H1 (cell line): ENCODE data around the gene ACSF3. TPM values are rescaled to one million over a fixed set of nuclear protein-coding genes. Genes with fewer than 3 reads are reported as not detected.

Source experiments
- CBX5 ChIP-seq: fragments of 300-800, 300-1000 bp; sonication (generic); IDR thresholded peaks from 2 replicates; pipeline ENCODE4 v1.7.1; 2016; ENCODE audit warnings: antibody characterized with exemption, low read length, low read depth
- FOSL1 ChIP-seq: IDR thresholded peaks from 2 replicates; pipeline ENCODE4 v1.6.1; 2011; ENCODE audit warnings: mild to moderate bottlenecking, low read depth, low read length, moderate library complexity; ENCODE audit not compliant: insufficient read depth
- HDAC2 ChIP-seq, 2 experiments: fragments of 300-600 bp in 1 of 2; sonication (generic) in 1 of 2; IDR thresholded peaks; 2 replicates each; pipeline ENCODE4 v1.6.1; 2011 to 2012; ENCODE audit warnings: low read depth in 2 of 2, low read length in 2 of 2, mild to moderate bottlenecking in 2 of 2, moderate library complexity in 2 of 2, borderline replicate concordance in 1 of 2, inconsistent platforms in 1 of 2
- SIX5 ChIP-seq: IDR thresholded peaks from 2 replicates; pipeline ENCODE4 v1.6.1; 2011; ENCODE audit warnings: mild to moderate bottlenecking, low read depth, low read length
- SUZ12 ChIP-seq: fragments of 200-600 bp; sonication (generic); IDR thresholded peaks from 2 replicates; pipeline ENCODE4 v1.6.1; 2012; ENCODE audit warnings: mild to moderate bottlenecking, inconsistent platforms, low read length, moderate library complexity, mixed read lengths
- TBP ChIP-seq: IDR thresholded peaks from 2 replicates; pipeline ENCODE4 v1.6.1; 2011; ENCODE audit warnings: low read depth, low read length, improper control_type of control experiment
- YY1 ChIP-seq: IDR thresholded peaks from 2 replicates; pipeline ENCODE4 v1.6.1; 2011; ENCODE audit warnings: low read depth, mild to moderate bottlenecking, low read length
- ZNF274 ChIP-seq: IDR thresholded peaks from 2 replicates; pipeline ENCODE4 v1.7.0; 2012; ENCODE audit warnings: low read length, borderline replicate concordance; ENCODE audit errors: extremely low read depth
- polyA plus RNA-seq, 7 experiments: library from polyadenylated mRNA; depleted of rRNA in 3 of 7; stranded (reverse) in 5 of 7; unstranded in 2 of 7; fragments of >200 nt in 5 of 7; fragments of 200-250 nt in 2 of 7; gene quantifications; 1 replicate in 5 of 7; 2 replicates in 1 of 7; 4 replicates in 1 of 7; pipeline versions ENCODE4 v1.2.1 to v1.2.3, GENCODE V29; 2011 to 2013; ENCODE audit warnings: missing spikeins in 2 of 7, mixed read lengths in 2 of 7
- total RNA-seq: library from RNA; stranded (reverse); fragmentation: NEBNext Ultra II Directional; extraction: Animal tissue kit (Norgen Biotek cat#: 25700); gene quantifications from 2 replicates; pipeline ENCODE4 v1.2.1, GENCODE V29; 2021
- TF ChIP-seq, protein P1 (sequence below): fragments of 300-600 bp; sonication (generic); IDR thresholded peaks from 2 replicates; pipeline ENCODE4 v1.7.1; 2012; ENCODE audit warnings: low read length, moderate library complexity, mild to moderate bottlenecking, inconsistent platforms; ENCODE audit not compliant: insufficient replicate concordance

The ACSF3 gene
- total and polyA plus RNA-seq, 2 of the 8 experiments (the other 6 are each of a cell fraction or from before 2014, with no cell fraction given) = 15.6 to 22.9 TPM

DNA sequence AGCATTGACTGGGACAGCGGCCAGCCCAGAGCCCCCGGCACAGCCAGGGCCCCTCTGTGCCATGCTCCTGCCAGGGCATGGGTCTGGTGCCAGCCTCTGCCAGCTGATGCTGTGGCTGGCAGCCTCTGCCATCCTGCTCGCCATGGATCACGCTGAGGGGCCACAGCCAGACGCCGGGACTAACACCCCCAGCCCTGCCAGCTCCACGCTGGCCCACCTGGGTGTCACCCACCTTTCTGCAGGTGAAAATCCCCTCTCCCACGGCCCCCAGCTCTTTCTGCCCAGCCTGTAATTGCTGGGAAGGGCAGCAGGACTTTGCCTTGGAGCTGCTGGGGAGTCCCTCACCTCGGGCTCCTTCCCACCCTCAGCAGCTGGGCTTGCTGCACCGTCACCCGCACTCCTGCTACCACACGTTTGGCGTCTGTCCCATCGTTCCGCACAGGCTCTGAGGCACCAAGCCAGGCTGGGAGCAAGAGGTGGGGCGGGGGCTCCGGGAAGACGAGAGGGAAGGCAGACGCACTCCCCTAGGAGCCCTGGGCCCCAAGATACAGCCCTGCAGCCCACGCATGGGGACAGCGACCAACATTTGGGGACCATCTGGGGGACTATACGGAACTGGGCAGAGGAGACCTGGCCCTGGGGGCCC lies 42.0 kb upstream of the ACSF3 start (continued):
- TF ChIP-seq, protein P1, sequence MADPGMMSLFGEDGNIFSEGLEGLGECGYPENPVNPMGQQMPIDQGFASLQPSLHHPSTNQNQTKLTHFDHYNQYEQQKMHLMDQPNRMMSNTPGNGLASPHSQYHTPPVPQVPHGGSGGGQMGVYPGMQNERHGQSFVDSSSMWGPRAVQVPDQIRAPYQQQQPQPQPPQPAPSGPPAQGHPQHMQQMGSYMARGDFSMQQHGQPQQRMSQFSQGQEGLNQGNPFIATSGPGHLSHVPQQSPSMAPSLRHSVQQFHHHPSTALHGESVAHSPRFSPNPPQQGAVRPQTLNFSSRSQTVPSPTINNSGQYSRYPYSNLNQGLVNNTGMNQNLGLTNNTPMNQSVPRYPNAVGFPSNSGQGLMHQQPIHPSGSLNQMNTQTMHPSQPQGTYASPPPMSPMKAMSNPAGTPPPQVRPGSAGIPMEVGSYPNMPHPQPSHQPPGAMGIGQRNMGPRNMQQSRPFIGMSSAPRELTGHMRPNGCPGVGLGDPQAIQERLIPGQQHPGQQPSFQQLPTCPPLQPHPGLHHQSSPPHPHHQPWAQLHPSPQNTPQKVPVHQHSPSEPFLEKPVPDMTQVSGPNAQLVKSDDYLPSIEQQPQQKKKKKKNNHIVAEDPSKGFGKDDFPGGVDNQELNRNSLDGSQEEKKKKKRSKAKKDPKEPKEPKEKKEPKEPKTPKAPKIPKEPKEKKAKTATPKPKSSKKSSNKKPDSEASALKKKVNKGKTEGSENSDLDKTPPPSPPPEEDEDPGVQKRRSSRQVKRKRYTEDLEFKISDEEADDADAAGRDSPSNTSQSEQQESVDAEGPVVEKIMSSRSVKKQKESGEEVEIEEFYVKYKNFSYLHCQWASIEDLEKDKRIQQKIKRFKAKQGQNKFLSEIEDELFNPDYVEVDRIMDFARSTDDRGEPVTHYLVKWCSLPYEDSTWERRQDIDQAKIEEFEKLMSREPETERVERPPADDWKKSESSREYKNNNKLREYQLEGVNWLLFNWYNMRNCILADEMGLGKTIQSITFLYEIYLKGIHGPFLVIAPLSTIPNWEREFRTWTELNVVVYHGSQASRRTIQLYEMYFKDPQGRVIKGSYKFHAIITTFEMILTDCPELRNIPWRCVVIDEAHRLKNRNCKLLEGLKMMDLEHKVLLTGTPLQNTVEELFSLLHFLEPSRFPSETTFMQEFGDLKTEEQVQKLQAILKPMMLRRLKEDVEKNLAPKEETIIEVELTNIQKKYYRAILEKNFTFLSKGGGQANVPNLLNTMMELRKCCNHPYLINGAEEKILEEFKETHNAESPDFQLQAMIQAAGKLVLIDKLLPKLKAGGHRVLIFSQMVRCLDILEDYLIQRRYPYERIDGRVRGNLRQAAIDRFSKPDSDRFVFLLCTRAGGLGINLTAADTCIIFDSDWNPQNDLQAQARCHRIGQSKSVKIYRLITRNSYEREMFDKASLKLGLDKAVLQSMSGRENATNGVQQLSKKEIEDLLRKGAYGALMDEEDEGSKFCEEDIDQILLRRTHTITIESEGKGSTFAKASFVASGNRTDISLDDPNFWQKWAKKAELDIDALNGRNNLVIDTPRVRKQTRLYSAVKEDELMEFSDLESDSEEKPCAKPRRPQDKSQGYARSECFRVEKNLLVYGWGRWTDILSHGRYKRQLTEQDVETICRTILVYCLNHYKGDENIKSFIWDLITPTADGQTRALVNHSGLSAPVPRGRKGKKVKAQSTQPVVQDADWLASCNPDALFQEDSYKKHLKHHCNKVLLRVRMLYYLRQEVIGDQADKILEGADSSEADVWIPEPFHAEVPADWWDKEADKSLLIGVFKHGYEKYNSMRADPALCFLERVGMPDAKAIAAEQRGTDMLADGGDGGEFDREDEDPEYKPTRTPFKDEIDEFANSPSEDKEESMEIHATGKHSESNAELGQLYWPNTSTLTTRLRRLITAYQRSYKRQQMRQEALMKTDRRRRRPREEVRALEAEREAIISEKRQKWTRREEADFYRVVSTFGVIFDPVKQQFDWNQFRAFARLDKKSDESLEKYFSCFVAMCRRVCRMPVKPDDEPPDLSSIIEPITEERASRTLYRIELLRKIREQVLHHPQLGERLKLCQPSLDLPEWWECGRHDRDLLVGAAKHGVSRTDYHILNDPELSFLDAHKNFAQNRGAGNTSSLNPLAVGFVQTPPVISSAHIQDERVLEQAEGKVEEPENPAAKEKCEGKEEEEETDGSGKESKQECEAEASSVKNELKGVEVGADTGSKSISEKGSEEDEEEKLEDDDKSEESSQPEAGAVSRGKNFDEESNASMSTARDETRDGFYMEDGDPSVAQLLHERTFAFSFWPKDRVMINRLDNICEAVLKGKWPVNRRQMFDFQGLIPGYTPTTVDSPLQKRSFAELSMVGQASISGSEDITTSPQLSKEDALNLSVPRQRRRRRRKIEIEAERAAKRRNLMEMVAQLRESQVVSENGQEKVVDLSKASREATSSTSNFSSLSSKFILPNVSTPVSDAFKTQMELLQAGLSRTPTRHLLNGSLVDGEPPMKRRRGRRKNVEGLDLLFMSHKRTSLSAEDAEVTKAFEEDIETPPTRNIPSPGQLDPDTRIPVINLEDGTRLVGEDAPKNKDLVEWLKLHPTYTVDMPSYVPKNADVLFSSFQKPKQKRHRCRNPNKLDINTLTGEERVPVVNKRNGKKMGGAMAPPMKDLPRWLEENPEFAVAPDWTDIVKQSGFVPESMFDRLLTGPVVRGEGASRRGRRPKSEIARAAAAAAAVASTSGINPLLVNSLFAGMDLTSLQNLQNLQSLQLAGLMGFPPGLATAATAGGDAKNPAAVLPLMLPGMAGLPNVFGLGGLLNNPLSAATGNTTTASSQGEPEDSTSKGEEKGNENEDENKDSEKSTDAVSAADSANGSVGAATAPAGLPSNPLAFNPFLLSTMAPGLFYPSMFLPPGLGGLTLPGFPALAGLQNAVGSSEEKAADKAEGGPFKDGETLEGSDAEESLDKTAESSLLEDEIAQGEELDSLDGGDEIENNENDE = no peak
- TF ChIP-seq ZNF274 (no peak), YY1 (no peak), FOSL1 (no peak), TBP (no peak), SIX5 (no peak), CBX5 (no peak), HDAC2 (IDR thresholded peaks at IDR 0.05; ENCODE audit: borderline replicate concordance in 1 of 2, low read depth in 2 of 2, low read length in 2 of 2) (no peak), SUZ12 (no peak)
